Activated T-helper 2 cell treated with anti-CD3 and anti-CD28 coated beads, Interferon-gamma antibody, Interleukin-2, Interleukin-4, amounts not matched to agents 10 μg/mL and 5 μg/mL and 100 μg/mL, durations not matched to agents 14 hours and 24 hours and 36 hours (primary cell): ENCODE data around the gene FAM227A. TPM values are rescaled to one million over a fixed set of nuclear protein-coding genes. Genes with fewer than 3 reads are reported as not detected.
"Not testable (repeated sequence)": the region's sequence is repeated elsewhere in the genome, so short reads cannot be mapped to it uniquely, and the experiment has no call there.

Experiments used
- DNase-seq: peaks from one replicate; pipeline ENCODE4 v3.0.0; 2021; ENCODE audit warnings: low spot score
- H3K27ac Mint-ChIP-seq: one replicate; pipeline ENCODE4 v1.8.0; 2021; ENCODE audit warnings: mixed read lengths
- H3K27me3 Mint-ChIP-seq: one replicate; pipeline ENCODE4 v1.8.0; 2021; ENCODE audit warnings: low read depth, mixed read lengths
- H3K36me3 Mint-ChIP-seq: one replicate; pipeline ENCODE4 v1.8.0; 2021; ENCODE audit warnings: low read depth, mixed read lengths
- H3K4me1 Mint-ChIP-seq: one replicate; pipeline ENCODE4 v1.8.0; 2021; ENCODE audit warnings: low read depth, mixed read lengths
- H3K4me3 Mint-ChIP-seq: one replicate; pipeline ENCODE4 v1.8.0; 2021; ENCODE audit warnings: low read depth, mild to moderate bottlenecking, moderate library complexity, mixed read lengths
- H3K9me3 Mint-ChIP-seq: one replicate; pipeline ENCODE4 v1.8.0; 2021; ENCODE audit warnings: mixed read lengths
- intact Hi-C: fragments of 100-400 bp; cut with micrococcal nuclease; formaldehyde crosslinking; loops from one replicate; pipeline ENCODE4 v1.15.1; 2023
- total RNA-seq: library from RNA; stranded (reverse); gene quantifications from 2 replicates; pipeline ENCODE4 v1.2.3, GENCODE V29; 2022

Gene FAM227A
- total RNA-seq, 1 donor from 2014 or later: 0.05 TPM

DNA sequence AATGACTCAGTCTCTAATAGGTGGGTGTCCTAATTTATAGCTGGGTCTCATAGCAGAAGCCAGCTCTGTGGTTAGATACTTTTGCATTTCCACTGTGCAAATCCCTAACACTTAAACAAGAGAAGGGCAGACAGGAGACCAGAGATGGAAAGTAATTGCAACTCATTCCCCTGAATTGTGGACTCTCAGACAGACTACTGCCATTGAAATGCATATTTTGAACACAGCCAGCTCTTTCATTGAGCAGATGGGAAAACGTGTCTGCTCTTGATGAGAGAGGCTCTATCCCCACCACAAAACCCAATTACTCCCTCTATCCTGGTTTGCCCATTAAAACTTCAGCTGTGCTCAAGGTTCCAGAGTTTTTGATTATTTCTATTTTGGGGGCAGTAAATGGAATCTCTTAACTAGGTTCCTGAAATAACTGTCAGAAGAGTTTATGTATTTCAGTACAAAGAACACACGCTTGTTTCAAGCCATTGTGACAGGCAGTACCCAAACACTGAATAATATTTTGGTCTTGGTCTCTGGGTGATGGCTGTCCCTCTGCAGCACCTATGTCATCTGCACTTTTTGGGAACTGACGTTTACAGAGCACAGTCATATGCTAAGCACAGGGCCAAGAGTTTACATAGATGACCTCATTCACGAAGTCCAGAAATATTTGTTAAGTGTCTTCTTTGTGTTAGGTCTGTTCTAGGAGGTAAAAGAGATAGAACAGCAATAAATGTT lies 41.7 kb downstream of the FAM227A start:
- no peak overlapping the region for H3K27ac Mint-ChIP-seq
- intact Hi-C loops: no loop called here
- no peaks in the 10 kb centered on the region for H3K36me3 Mint-ChIP-seq
- H3K4me3 Mint-ChIP-seq: no peak overlapping the region
- DNase-seq: no peak
- peaks cover 7% of the 10 kb centered on the region for H3K27me3 Mint-ChIP-seq
- H3K9me3 Mint-ChIP-seq: peaks cover 9% of the 10 kb centered on the region
- H3K4me1 Mint-ChIP-seq: no peaks in the 10 kb centered on the region

- peaks cover 5% of the 10 kb centered on the region for H3K27me3 Mint-ChIP-seq
- H3K4me1 Mint-ChIP-seq: no peaks in the 10 kb centered on the region
- no peak overlapping the region for H3K4me3 Mint-ChIP-seq
- DNase-seq: no peak
- intact Hi-C loops: no loop called here
- H3K36me3 Mint-ChIP-seq: no peaks in the 10 kb centered on the region
- peaks cover 9% of the 10 kb centered on the region for H3K9me3 Mint-ChIP-seq
- no peak overlapping the region for H3K27ac Mint-ChIP-seq
Observed at GRCh38 chr22:38613588-38613987, 42.6 kb downstream of the FAM227A start.

- intact Hi-C loops: no loop called here
- peaks cover 3% of the 10 kb centered on the region for H3K27me3 Mint-ChIP-seq
Observed at GRCh38 chr22:38612217-38613006, 43.8 kb downstream of the FAM227A start.

GRCh38 chr22:38611559-38611958 lies 44.6 kb downstream of the FAM227A start:
- Mint-ChIP-seq H3K27ac (no peak overlapping the region), H3K4me3 (no peak overlapping the region), H3K36me3 (no peaks in the 10 kb centered on the region), H3K27me3 (peaks cover 3% of the 10 kb centered on the region), H3K4me1 (no peaks in the 10 kb centered on the region), H3K9me3 (no peaks in the 10 kb centered on the region)
- intact Hi-C loops: no loop called here
- DNase-seq: no peak

More at GRCh38 chr22:38612217-38613006, 43.8 kb downstream of the FAM227A start:
- no peak for DNase-seq
- no peaks in the 10 kb centered on the region for H3K36me3 Mint-ChIP-seq
- no peaks in the 10 kb centered on the region for H3K9me3 Mint-ChIP-seq
- H3K27ac Mint-ChIP-seq: no peak overlapping the region
- no peak overlapping the region for H3K4me3 Mint-ChIP-seq
- no peaks in the 10 kb centered on the region for H3K4me1 Mint-ChIP-seq

- Mint-ChIP-seq H3K27me3 (peaks cover 4% of the 10 kb centered on the region), H3K36me3 (no peaks in the 10 kb centered on the region), H3K4me3 (no peak overlapping the region), H3K4me1 (no peaks in the 10 kb centered on the region), H3K27ac (no peak overlapping the region), H3K9me3 (no peaks in the 10 kb centered on the region)
- no peak for DNase-seq
- intact Hi-C loops: no loop called here
Observed at GRCh38 chr22:38610234-38610633, 46.0 kb downstream of the FAM227A start.

- intact Hi-C loops: no loop called here
- H3K36me3 Mint-ChIP-seq: no peaks in the 10 kb centered on the region
Observed at GRCh38 chr22:38608992-38609750, 47.0 kb downstream of the FAM227A start.

GRCh38 chr22:38607680-38608079 lies 48.5 kb downstream of the FAM227A start:
- Mint-ChIP-seq H3K27me3 (peaks cover 6% of the 10 kb centered on the region), H3K9me3 (no peaks in the 10 kb centered on the region), H3K4me3 (no peak overlapping the region), H3K27ac (no peak overlapping the region), H3K4me1 (no peaks in the 10 kb centered on the region), H3K36me3 (no peaks in the 10 kb centered on the region)
- DNase-seq: no peak
- intact Hi-C loops: no loop called here

More at GRCh38 chr22:38608992-38609750, 47.0 kb downstream of the FAM227A start:
- peaks cover 6% of the 10 kb centered on the region for H3K27me3 Mint-ChIP-seq
- H3K4me3 Mint-ChIP-seq: no peak overlapping the region
- H3K27ac Mint-ChIP-seq: no peak overlapping the region
- no peaks in the 10 kb centered on the region for H3K9me3 Mint-ChIP-seq
- DNase-seq: no peak
- H3K4me1 Mint-ChIP-seq: no peaks in the 10 kb centered on the region

DNA sequence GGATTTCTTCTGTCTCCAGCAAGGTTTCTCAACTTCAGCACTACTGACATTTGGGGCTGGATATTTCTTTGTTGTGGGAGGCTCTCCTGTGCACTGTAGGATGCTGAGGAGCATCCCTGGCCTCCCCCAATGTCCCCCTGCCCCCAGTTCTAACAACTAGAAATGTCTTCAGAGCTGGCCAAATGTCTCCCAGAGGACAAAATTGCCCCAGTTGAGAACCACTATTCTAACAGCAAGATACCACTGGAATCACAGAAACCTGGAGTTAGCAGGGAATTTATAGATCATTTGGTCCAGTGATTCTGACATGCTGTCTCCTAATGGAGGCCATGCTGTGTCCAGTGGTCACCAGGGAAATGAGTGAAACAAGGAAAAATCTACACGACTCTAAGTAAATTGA lies 54.0 kb downstream of the FAM227A start:
- Mint-ChIP-seq H3K36me3 (no peaks in the 10 kb centered on the region), H3K27ac (no peak overlapping the region), H3K27me3 (peaks cover 14% of the 10 kb centered on the region), H3K4me1 (no peaks in the 10 kb centered on the region), H3K9me3 (no peaks in the 10 kb centered on the region), H3K4me3 (no peak overlapping the region)
- intact Hi-C loops: no loop called here
- no peak for DNase-seq

- Mint-ChIP-seq H3K4me3 (no peak overlapping the region), H3K9me3 (no peaks in the 10 kb centered on the region), H3K27ac (no peak overlapping the region), H3K36me3 (no peaks in the 10 kb centered on the region), H3K4me1 (no peaks in the 10 kb centered on the region), H3K27me3 (peaks cover 13% of the 10 kb centered on the region)
- no peak for DNase-seq
- intact Hi-C loops: no loop called here
Observed at GRCh38 chr22:38601221-38601764, 54.9 kb downstream of the FAM227A start.

GRCh38 chr22:38599466-38599865 lies 56.7 kb downstream of the FAM227A start:
- DNase-seq: no peak

GRCh38 chr22:38582923-38583322 lies 73.3 kb downstream of the FAM227A start:
- intact Hi-C loops, DNase-seq, H3K36me3 Mint-ChIP-seq, H3K27me3 Mint-ChIP-seq, H3K9me3 Mint-ChIP-seq, H3K27ac Mint-ChIP-seq, H3K4me1 Mint-ChIP-seq, H3K4me3 Mint-ChIP-seq: not testable (repeated sequence)

More at GRCh38 chr22:38599466-38599865, 56.7 kb downstream of the FAM227A start:
- Mint-ChIP-seq H3K9me3 (no peaks in the 10 kb centered on the region), H3K4me3 (no peak overlapping the region), H3K4me1 (no peaks in the 10 kb centered on the region), H3K27ac (no peak overlapping the region), H3K36me3 (no peaks in the 10 kb centered on the region), H3K27me3 (peaks cover 17% of the 10 kb centered on the region)
- intact Hi-C loops: no loop called here

DNA sequence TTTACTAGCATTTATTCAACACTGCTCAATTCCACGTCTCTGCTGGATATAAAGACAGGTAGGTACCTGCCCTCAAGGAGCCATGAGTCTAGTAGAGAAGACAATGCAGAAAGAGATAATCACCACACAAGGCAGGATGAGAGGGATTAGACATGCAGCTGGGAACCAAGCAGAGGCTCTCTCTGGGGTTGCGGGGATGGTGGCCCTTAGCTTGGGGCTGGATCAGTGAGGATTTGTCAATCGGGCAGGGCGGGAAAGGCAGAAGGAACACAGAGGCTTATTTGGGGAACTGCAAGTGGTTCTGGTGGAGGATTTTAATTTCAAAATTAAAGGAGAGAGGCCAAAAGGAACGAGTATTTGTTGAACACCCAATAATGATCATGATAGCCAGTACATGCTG lies 77.7 kb downstream of the FAM227A start:
- Mint-ChIP-seq H3K4me1 (no peaks in the 10 kb centered on the region), H3K27ac (no peak overlapping the region), H3K9me3 (no peaks in the 10 kb centered on the region), H3K4me3 (no peak overlapping the region), H3K36me3 (no peaks in the 10 kb centered on the region), H3K27me3 (peaks cover 3% of the 10 kb centered on the region)
- intact Hi-C loops: loop anchor here (10.0 kb wide), 1 partner anchor 126 kb away; the partner anchor contains the start of genes GTPBP1 and JOSD1
- DNase-seq: no peak
